GM08714 (cell line): ENCODE data around the gene SEL1L3.

ENCODE experiments used
- H3K4me3 ChIP-seq: fragments of 200-500 bp; sonication (Bioruptor generic); 2 replicates; pipeline ENCODE4 v1.5.1; 2014; ENCODE audit warnings: mild to moderate bottlenecking, low read length, inconsistent platforms
- ZNF274 ChIP-seq: IDR thresholded peaks from 2 replicates; pipeline ENCODE4 v1.6.1; 2012; ENCODE audit warnings: mild to moderate bottlenecking, low read depth, low read length

SEL1L3 gene

GRCh38 chr4:25783126-25783525 lies 79.7 kb downstream of the SEL1L3 start:
- no peak overlapping the region for H3K4me3 ChIP-seq
- TF ChIP-seq ZNF274 = no peak

DNA sequence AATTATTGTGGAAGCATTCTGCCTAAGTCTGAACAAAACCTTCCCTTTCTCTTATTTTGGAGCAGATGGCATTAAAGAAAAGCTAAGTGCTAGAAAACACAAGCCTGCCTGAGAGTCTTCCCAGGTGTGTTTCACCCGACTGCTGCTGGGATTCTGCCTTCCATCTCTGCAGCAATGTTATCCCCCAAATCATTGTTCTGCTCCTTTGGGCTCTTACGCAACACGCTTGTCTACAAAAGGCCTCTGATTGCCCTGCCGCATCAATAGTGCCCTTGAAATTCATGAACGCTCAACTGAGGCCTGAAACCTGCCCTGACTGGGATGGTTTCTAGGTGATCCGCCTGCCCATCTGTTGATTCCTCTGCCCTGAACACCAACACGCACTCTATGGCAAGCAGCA lies 80.3 kb downstream of the SEL1L3 start:
- no peak overlapping the region for H3K4me3 ChIP-seq
- no peak for TF ChIP-seq ZNF274

- no peak for TF ChIP-seq ZNF274
- H3K4me3 ChIP-seq = no peak overlapping the region
Measured at GRCh38 chr4:25779021-25779420, 83.8 kb downstream of the SEL1L3 start.

DNA sequence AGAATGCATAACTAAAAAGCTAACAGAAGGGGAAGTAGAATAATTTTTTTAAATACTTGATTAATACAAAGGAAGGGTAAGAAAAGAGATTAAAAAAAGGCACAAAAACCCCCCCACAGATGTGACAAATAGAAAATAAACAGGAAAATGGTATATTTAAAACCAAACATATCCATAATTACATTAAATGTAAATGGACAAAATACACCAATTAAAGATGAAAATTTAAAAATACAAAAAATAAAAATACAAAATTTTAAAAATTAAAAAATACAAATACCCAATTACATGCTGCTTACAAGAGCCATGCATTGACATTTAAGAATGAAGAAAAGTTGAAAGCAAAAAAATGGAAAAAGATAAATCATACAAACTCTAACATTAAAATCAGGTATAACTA lies 86.0 kb downstream of the SEL1L3 start:
- TF ChIP-seq ZNF274 = no peak
- no peak overlapping the region for H3K4me3 ChIP-seq

GRCh38 chr4:25775166-25775565 lies 87.6 kb downstream of the SEL1L3 start:
- no peak for TF ChIP-seq ZNF274

DNA sequence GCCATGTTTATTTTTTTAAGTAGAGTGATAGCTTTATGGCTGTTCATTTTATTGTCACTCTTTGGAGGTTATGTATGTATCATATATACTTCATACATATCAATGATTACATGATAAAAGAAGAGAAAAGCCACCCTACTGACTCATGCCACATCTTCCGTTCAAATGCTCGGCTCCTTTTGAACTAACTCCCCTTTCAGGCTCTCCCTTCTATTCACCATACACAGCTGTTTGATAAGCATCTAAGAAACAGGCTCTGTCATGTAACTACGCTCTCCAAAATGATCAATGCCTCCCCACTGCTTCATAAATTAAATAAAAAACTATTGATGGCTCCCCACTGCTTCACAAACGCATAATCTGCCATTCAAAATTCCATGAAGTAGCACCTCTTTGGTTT lies 89.4 kb downstream of the SEL1L3 start:
- no peak for TF ChIP-seq ZNF274
- H3K4me3 ChIP-seq = no peak overlapping the region

More at GRCh38 chr4:25775166-25775565, 87.6 kb downstream of the SEL1L3 start:
- H3K4me3 ChIP-seq = no peak overlapping the region

DNA sequence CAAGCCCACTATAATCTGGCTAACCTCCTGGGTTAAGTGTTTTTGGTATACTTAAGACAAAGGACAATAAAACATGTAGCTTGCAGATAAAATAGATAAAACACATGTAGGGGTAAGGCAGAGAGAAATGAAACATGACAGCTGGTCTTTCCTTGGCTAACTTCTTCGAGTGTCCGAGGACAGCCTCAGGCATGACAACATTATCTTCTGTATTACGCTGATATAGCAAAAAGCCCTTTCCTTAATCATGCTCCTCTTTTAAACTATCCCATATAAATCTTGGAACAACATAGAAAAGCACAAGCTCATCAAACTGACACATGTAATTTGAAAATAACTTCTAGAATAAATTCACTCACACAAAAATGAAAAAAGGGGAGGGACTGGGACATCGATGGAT lies 91.1 kb downstream of the SEL1L3 start:
- H3K4me3 ChIP-seq = no peak overlapping the region
- TF ChIP-seq ZNF274 = no peak

- no peak overlapping the region for H3K4me3 ChIP-seq
- TF ChIP-seq ZNF274 = no peak
Measured at GRCh38 chr4:25770847-25771246, 91.9 kb downstream of the SEL1L3 start.

- H3K4me3 ChIP-seq = no peak overlapping the region
- no peak for TF ChIP-seq ZNF274
Measured at GRCh38 chr4:25769251-25769650, 93.5 kb downstream of the SEL1L3 start.

DNA sequence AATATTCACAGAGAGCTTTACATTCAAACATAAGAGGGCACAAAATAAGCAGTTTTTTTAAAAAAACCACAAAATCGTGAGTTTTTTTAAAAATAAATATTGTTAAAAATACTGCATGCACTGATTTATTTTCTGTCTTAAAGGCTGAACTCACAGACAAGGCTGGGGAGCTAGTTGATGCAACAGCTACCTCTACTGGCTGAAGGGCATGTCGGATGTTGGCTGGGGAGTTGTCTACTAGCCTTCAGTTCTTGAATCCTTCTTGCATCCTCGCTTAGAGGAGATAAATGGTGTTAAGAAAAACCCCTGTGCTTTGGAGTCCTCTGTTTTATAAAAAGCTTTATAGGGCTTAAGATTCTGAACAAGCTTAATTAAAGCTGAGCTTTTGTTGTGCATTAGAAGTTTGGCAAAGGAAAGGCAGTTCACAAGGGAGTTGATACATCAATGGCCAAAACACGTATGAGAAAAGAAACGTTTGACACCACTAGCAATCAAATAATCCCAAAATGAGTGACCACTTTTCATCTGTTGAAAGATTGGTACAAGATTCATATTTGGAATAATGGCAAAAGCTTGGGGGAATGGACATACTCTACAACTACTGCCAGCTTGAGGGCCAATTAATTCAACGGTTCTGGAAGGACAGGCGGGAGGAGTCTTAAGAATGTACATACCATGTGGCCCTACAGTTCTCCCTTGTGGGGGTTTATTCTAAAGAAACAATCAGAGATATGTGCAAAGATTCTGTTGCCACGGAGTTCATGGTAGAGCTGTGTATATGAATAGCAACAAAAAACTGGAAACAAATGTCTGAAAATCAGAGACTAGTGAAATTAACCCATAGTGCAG lies 94.7 kb downstream of the SEL1L3 start:
- no peak overlapping the region for H3K4me3 ChIP-seq
- TF ChIP-seq ZNF274 = no peak

GRCh38 chr4:25760518-25761157 lies 102.2 kb downstream of the SEL1L3 start:
- H3K4me3 ChIP-seq = no peak overlapping the region
- TF ChIP-seq ZNF274 = no peak

DNA sequence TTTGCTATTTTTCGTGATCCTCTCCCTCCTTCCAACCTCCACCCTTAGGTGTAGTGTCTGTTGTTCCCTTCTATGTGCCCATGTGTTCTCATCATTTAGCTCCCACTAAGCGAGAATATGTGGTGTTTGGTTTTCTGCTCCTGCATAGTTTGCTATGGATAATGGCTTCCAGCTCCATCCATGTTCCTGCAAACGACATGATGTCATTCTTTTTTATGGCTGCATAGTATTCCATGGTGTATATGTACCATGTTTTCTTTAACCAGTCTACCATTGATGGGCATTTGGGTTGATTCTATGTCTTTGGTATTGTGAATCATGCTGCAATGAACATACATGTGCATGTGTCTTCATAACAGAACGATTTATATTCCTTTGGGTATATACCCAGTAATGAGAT lies 102.7 kb downstream of the SEL1L3 start:
- TF ChIP-seq ZNF274 = no peak
- H3K4me3 ChIP-seq = no peak overlapping the region

GRCh38 chr4:25759101-25759500 lies 103.7 kb downstream of the SEL1L3 start:
- H3K4me3 ChIP-seq = no peak overlapping the region
- TF ChIP-seq ZNF274 = no peak

DNA sequence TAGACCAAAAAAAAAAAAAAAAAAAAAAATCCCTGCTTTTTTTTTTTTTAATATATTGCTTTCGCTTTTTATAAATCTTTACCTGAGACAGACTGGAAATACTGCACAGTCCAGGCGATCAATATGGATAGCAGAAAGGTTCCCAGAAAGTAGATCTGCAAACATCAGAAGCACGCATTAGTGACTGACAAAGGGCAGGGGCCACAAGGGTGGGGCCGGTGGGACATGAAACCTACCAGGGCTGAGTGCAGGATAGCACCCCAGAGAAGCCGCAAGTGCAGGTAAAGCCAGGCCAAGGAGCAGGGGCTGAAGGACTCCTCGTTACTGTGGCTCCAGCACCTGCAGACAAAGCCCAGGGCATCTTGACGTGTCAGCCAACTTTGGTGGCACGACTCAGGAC lies 105.3 kb downstream of the SEL1L3 start:
- no peak overlapping the region for H3K4me3 ChIP-seq
- no peak for TF ChIP-seq ZNF274

DNA sequence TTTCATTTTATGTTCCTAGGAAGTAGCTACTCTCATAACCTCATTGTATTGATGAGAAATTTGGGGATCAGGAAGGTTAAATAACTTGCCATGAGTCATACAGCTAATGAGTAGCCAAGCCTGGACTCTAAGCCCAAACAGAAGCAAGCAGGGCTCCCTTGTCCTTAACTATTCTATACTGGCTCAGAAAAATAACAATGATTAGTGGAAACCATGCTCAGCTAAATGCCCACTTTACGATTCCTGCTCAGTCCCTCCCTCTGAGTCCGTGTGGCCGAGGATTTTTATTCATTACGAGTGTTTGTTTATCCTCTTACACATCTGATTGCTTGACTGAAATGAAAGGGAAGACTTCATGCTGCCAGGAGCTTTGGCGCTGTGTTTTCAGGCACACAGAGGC lies 106.3 kb downstream of the SEL1L3 start:
- no peak for TF ChIP-seq ZNF274
- no peak overlapping the region for H3K4me3 ChIP-seq

GRCh38 chr4:25755911-25756310 lies 106.9 kb downstream of the SEL1L3 start:
- TF ChIP-seq ZNF274 = no peak
- no peak overlapping the region for H3K4me3 ChIP-seq

- H3K4me3 ChIP-seq = no peak overlapping the region
- TF ChIP-seq ZNF274 = no peak
Measured at GRCh38 chr4:25753239-25753638, 109.5 kb downstream of the SEL1L3 start.
